ENCODE results near the gene DUS1L. TPM values are rescaled to one million over a fixed set of nuclear protein-coding genes. Genes with fewer than 3 reads are reported as not detected.
A peak's percentile ranks its signal among the peaks of the same experiment; 100 is the strongest.

DUS1L gene
- total RNA-seq, 2 experiments from 2014 or later: 118 to 131 TPM

DNA sequence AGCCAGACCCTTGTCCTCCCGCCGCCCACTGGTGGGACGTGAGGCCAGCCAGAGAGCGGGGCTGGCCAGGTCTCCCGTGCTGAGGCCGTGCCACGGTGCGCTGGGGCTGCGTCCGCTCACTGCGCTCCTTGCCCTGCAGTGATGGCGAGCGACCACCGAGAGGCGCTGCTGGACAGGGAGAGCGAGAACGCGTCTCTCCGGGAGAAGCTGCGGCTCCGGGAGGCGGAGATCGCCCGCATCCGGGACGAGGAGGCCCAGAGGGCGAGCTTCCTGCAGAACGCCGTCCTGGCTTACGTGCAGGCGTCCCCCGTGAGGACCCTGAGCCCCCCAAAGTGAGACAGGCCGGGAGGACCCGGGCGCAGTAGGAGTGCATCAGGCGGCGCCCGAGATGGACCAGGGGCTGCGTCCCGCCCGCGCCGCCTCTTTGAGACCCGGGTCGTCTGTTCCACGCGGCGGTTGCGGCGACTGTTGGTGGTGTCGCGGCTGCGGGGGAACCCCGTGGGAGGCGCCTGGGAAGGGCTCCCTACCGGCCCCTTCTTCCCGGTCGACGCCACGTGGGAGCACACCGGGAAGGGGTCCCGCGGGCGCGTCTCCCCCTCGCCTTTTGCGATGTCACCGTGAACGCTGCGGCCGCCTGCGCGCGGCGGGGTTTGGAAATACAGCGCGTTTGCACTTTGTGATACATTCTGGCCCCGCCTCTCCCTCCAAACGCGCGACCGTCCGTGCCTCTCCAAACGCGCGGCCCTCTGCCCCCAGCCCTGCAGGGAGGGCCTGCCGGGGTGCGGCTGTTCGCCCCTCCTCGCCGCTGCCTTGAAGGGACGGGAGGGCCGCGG is 34.9 kb downstream of the DUS1L start:
- Mint-ChIP-seq H3K27me3 (no peaks in the 10 kb centered on the region), H3K36me3 (peaks cover 8% of the 10 kb centered on the region), H3K27ac (no peak overlapping the region), H3K4me3 (peak overlapping the region; percentile 76), H3K9me3 (no peaks in the 10 kb centered on the region), H3K4me1 (ENCODE audit: low read depth) (peaks cover 13% of the 10 kb centered on the region)
- CTCF ChIA-PET: interaction anchor here (0.6 to 4.9 kb wide), 35 partner anchors 8 to 521 kb away, joined by 3 to 54 read pairs (median 4); partner anchors contain the start of genes CENPX, DCXR, DUS1L and FASN
- peak; percentile 89 for DNase-seq
- POLR2A ChIA-PET: interaction anchor here (0.6 to 1.6 kb wide), 4 partner anchors 13 to 268 kb away, joined by 3 to 6 read pairs (median 3); partner anchors contain the start of gene FASN
- intact Hi-C loops (cut with micrococcal nuclease): loop anchor here (1.0 to 10.0 kb wide), 3 partner anchors 68 to 384 kb away; partner anchors contain the start of genes FASN, HEXD and OGFOD3

GRCh38 chr17:82029990-82030469 is 35.6 kb downstream of the DUS1L start:
- POLR2A ChIA-PET: interaction anchor here (0.6 to 1.6 kb wide), 4 partner anchors 13 to 268 kb away, joined by 3 to 6 read pairs (median 3); partner anchors contain the start of gene FASN
- Mint-ChIP-seq H3K36me3 (peaks cover 4% of the 10 kb centered on the region), H3K27ac (no peak overlapping the region), H3K4me1 (ENCODE audit: low read depth) (peaks cover 9% of the 10 kb centered on the region), H3K9me3 (no peaks in the 10 kb centered on the region), H3K4me3 (no peak overlapping the region), H3K27me3 (no peaks in the 10 kb centered on the region)
- no peak for DNase-seq
- CTCF ChIA-PET: interaction anchor here (0.6 to 4.9 kb wide), 27 partner anchors 8 to 521 kb away, joined by 3 to 54 read pairs (median 4); partner anchors contain the start of genes CENPX, DCXR, DUS1L and FASN
- intact Hi-C loops (cut with micrococcal nuclease): loop anchor here (1.0 to 10.0 kb wide), 3 partner anchors 69 to 385 kb away; partner anchors contain the start of genes FASN, HEXD and OGFOD3

DNA sequence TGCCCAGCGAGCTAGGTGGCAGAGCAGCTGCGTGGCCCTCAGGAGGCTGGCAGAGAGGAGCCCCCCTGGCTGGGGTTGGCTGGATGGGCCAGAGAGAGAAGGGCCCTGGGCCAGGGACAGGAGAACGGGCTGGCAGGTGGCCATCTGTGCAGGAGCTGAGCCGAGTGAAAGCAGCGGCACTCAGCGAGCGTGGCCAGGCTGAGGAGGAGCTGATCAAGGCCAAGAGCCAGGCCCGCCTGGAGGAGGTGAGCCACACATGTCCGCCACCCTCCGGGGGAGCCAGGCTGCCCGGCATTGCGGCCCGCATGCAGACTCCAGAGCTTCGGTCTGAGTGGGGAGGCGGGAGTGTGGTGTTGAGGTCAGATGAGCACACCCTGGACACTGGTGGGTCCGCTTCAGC is 36.2 kb downstream of the DUS1L start:
- DNase-seq: no peak
- H3K36me3 Mint-ChIP-seq: peaks cover 2% of the 10 kb centered on the region
- ChIA-PET POLR2A (interaction anchor here (1.6 kb wide), 1 partner anchor 69 kb away, joined by 6 read pairs; the partner anchor contains the start of gene FASN), CTCF (interaction anchor here (1.3 to 4.9 kb wide), 9 partner anchors 9 to 207 kb away, joined by 4 to 54 read pairs (median 13); partner anchors contain the start of genes CENPX, DCXR and FASN)
- peak overlapping the region; percentile 45 for H3K4me3 Mint-ChIP-seq
- intact Hi-C loops (cut with micrococcal nuclease): no loop called here
- H3K27ac Mint-ChIP-seq: no peak overlapping the region
- H3K27me3 Mint-ChIP-seq: no peaks in the 10 kb centered on the region
- H3K4me1 Mint-ChIP-seq (ENCODE audit: low read depth): peaks cover 9% of the 10 kb centered on the region
- H3K9me3 Mint-ChIP-seq: no peaks in the 10 kb centered on the region

- no peak for DNase-seq
- Mint-ChIP-seq H3K4me3 (no peak overlapping the region), H3K4me1 (ENCODE audit: low read depth) (peaks cover 13% of the 10 kb centered on the region), H3K36me3 (peaks cover 2% of the 10 kb centered on the region), H3K9me3 (no peaks in the 10 kb centered on the region), H3K27me3 (no peaks in the 10 kb centered on the region), H3K27ac (no peak overlapping the region)
- intact Hi-C loops (cut with micrococcal nuclease): no loop called here
- ChIA-PET POLR2A (no interaction called here), CTCF (interaction anchor here (1.3 to 4.9 kb wide), 7 partner anchors 8 to 207 kb away, joined by 4 to 54 read pairs (median 14); partner anchors contain the start of genes CENPX, DCXR and FASN)
Observed at GRCh38 chr17:82028966-82029365, 36.6 kb downstream of the DUS1L start.

DNA sequence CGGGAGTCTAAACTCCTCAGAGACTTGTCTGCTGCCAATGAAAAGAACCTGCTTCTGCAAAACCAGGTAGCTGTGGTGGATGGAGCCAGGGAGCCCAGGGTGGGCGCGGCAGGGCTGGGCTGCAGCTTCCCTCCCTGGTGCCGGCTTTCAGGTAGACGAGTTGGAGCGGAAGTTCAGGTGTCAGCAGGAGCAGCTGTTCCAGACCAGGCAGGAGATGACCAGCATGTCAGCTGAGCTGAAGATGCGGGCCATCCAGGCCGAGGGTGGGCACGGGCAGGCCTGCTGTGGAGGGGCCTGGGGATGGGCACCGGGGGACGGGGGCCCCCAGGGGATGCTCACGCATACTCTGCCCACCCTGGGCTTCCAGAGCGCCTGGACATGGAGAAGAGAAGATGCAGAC is 37.4 kb downstream of the DUS1L start:
- peaks cover 2% of the 10 kb centered on the region for H3K36me3 Mint-ChIP-seq
- no peaks in the 10 kb centered on the region for H3K27me3 Mint-ChIP-seq
- intact Hi-C loops (cut with micrococcal nuclease): no loop called here
- H3K9me3 Mint-ChIP-seq: no peaks in the 10 kb centered on the region
- H3K4me3 Mint-ChIP-seq: no peak overlapping the region
- ChIA-PET CTCF (interaction anchor here (3.0 to 4.9 kb wide), 3 partner anchors 10 to 128 kb away, joined by 13 to 54 read pairs (median 20); partner anchors contain the start of gene DCXR), POLR2A (no interaction called here)
- H3K4me1 Mint-ChIP-seq (ENCODE audit: low read depth): peaks cover 16% of the 10 kb centered on the region
- no peak for DNase-seq
- no peak overlapping the region for H3K27ac Mint-ChIP-seq

DNA sequence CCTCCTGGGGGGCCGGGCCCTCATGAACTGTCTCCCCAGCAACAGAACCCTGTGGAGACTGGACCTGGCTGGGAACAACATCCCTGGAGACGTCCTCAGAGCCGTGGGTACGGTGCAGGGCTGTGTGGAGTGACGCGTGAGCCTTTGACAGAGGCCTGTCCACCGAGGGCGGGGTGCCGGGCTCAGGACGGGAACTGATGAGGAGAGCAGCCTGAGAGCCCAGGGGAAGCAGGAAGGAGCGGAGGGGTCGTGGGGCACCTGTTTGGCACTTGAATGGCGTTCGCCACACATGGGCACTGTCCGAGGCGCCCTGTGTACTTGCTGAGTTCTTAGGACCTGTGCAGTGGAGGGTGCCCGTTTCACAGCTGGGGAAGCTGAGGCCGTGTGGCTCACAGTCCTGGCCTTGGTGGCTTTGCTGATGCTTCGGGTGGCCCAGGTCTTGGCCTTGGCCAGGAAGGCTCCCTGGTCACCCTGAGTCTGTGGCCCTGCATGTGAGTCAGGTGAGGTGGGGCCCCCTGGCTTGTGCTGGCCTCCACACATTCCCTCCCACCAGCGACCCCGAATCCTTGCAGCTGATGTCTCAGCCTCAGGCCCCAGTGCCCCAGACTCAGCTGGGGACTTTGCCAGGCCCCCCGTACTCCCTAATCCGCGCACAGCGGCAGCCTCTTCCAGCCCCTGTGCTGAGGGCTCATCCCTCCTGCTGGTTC is 40.0 kb downstream of the DUS1L start:
- CTCF ChIA-PET: interaction anchor here (1.9 kb wide), 1 partner anchor 66 kb away, joined by 9 read pairs; no protein-coding TSS in a partner anchor
- no peak overlapping the region for H3K4me3 Mint-ChIP-seq
- H3K36me3 Mint-ChIP-seq: peaks cover 1% of the 10 kb centered on the region
- no peak overlapping the region for H3K27ac Mint-ChIP-seq
- DNase-seq: no peak
- H3K27me3 Mint-ChIP-seq: no peaks in the 10 kb centered on the region
- POLR2A ChIA-PET: no interaction called here
- no peaks in the 10 kb centered on the region for H3K9me3 Mint-ChIP-seq
- peaks cover 29% of the 10 kb centered on the region for H3K4me1 Mint-ChIP-seq (ENCODE audit: low read depth)
- intact Hi-C loops (cut with micrococcal nuclease): no loop called here

DNA sequence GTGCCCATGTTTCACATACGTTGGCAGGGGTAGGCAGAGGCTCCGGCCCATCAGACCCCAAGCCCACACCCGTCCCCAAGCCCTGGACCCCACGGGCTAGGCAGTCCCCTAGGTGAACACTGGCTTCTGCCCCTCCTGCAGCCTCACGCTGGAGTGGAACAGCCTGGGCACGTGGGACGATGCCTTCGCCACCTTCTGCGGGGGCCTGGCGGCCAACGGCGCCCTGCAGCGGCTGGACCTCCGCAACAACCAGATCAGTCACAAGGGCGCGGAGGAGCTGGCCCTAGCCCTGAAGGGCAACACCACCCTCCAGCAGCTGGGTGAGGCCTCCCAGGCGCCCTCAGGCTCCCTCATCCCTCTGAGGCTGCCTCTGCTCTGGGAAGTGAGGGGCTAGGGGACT is 40.7 kb downstream of the DUS1L start:
- Mint-ChIP-seq H3K27me3 (no peaks in the 10 kb centered on the region), H3K9me3 (no peaks in the 10 kb centered on the region), H3K4me1 (ENCODE audit: low read depth) (peaks cover 28% of the 10 kb centered on the region), H3K27ac (no peak overlapping the region), H3K4me3 (no peak overlapping the region), H3K36me3 (no peaks in the 10 kb centered on the region)
- POLR2A ChIA-PET: interaction anchor here (2.1 kb wide), 1 partner anchor 13 kb away, joined by 8 read pairs; the partner anchor contains the start of gene DCXR
- DNase-seq: no peak
- CTCF ChIA-PET: interaction anchor here (1.9 kb wide), 1 partner anchor 65 kb away, joined by 9 read pairs; no protein-coding TSS in a partner anchor
- intact Hi-C loops (cut with micrococcal nuclease): no loop called here

DNA sequence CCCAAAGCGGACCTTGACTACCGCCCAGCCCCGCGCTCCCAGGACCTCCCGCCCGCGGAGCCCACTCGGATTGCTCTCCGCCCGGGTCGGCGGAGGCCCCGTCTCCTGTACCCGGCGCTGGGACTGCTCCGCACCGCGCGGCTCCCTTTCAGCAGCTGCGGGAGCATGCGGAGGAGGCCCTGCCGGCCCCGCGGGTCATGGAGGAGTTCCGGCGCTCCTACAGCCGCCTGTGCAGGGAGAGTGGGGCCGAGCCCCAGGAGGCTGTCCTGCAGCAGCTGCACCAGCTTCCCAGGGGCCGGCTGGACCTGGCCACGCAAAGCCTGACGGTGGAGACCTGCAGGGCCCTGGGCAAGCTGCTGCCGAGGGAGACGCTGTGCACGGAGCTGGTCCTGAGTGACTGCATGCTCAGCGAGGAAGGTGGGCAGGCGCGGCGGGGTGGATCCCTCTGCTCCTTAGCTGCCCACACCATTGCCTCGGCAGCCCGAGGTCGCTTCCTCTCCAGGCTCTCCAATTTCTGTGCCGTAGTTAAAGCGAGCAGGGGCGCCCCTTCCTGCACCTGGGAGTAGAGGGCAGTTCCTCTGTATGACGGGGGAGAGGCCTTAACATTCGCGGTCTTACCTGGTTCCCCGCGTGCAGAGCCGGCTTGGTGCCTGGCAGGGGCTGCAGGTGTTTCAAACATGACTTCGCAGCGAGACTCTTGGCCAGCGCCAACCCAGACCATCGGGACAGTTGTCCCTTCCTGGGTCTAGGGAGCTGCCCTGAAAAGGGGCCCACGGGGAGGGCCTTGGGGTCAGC is 42.0 kb downstream of the DUS1L start:
- ChIA-PET CTCF (interaction anchor here (0.9 to 6.4 kb wide), 8 partner anchors 13 to 190 kb away, joined by 3 to 174 read pairs (median 4); partner anchors contain the start of genes DCXR, FASN, MAFG and NOTUM), POLR2A (interaction anchor here (0.9 to 2.1 kb wide), 3 partner anchors 14 to 182 kb away, joined by 4 to 8 read pairs (median 5); partner anchors contain the start of gene DCXR)
- Mint-ChIP-seq H3K27me3 (no peaks in the 10 kb centered on the region), H3K36me3 (no peaks in the 10 kb centered on the region), H3K4me3 (peak overlapping the region; percentile 84), H3K4me1 (ENCODE audit: low read depth) (peaks cover 24% of the 10 kb centered on the region), H3K27ac (no peak overlapping the region), H3K9me3 (no peaks in the 10 kb centered on the region)
- intact Hi-C loops (cut with micrococcal nuclease): loop anchor here (1.0 to 2.0 kb wide), 6 partner anchors 13 to 250 kb away; partner anchors contain the start of genes ASPSCR1, CSNK1D, DCXR and FASN
- DNase-seq: peak; percentile 37

GRCh38 chr17:82022981-82023446 is 42.6 kb downstream of the DUS1L start, which contains the start of gene LRRC45:
TSS of gene LRRC45 (plus strand) at chr17:82023305. CDS start at chr17:82023644, 339 bp downstream.
- Mint-ChIP-seq H3K27me3 (no peaks in the 10 kb centered on the region), H3K27ac (peak within 1 kb of the TSS; percentile 66), H3K9me3 (no peaks in the 10 kb centered on the region), H3K36me3 (no peaks in the 10 kb centered on the region), H3K4me1 (ENCODE audit: low read depth) (peaks cover 24% of the 10 kb centered on the region), H3K4me3 (peak within 1 kb of the TSS; percentile 84)
- intact Hi-C loops (cut with micrococcal nuclease): loop anchor here (1.0 to 2.0 kb wide), 6 partner anchors 14 to 250 kb away; partner anchors contain the start of genes ASPSCR1, CSNK1D, DCXR and FASN
- peak; percentile 100 for DNase-seq
- POLR2A ChIA-PET: interaction anchor here (0.8 to 2.3 kb wide), 5 partner anchors 15 to 84 kb away, joined by 3 to 8 read pairs (median 5); partner anchors contain the start of genes ASPSCR1 and DCXR
- CTCF ChIA-PET: interaction anchor here (0.9 to 6.4 kb wide), 10 partner anchors 7 to 288 kb away, joined by 3 to 174 read pairs (median 4); partner anchors contain the start of genes DCXR, FASN, MAFG and NOTUM

- H3K36me3 Mint-ChIP-seq: no peaks in the 10 kb centered on the region
- no peaks in the 10 kb centered on the region for H3K9me3 Mint-ChIP-seq
- H3K4me1 Mint-ChIP-seq (ENCODE audit: low read depth): peaks cover 24% of the 10 kb centered on the region
- no peak for DNase-seq
- H3K27ac Mint-ChIP-seq: peak within 1 kb of the TSS; percentile 66
- CTCF ChIA-PET: interaction anchor here (0.9 to 6.4 kb wide), 13 partner anchors 8 to 288 kb away, joined by 3 to 174 read pairs (median 6); partner anchors contain the start of genes ASPSCR1, DCXR, FASN and MAFG
- intact Hi-C loops (cut with micrococcal nuclease): loop anchor here (2.0 kb wide), 2 partner anchors 14 to 162 kb away; partner anchors contain the start of genes DCXR and P4HB
- H3K27me3 Mint-ChIP-seq: no peaks in the 10 kb centered on the region
- POLR2A ChIA-PET: interaction anchor here (0.8 to 2.3 kb wide), 7 partner anchors 15 to 152 kb away, joined by 3 to 8 read pairs (median 5); partner anchors contain the start of genes ASPSCR1 and DCXR
- peak within 1 kb of the TSS; percentile 84 for H3K4me3 Mint-ChIP-seq
Observed at GRCh38 chr17:82022310-82022980, 43.2 kb downstream of the DUS1L start, which contains the start of gene CENPX. TSS of gene CENPX (minus strand) at chr17:82022878. CDS start at chr17:82022861, 17 bp downstream.
